SU-DHL-6 (cell line): ENCODE data around the gene SLC48A1.

ENCODE experiments used
- H2AFZ ChIP-seq: fragments of 200-600 bp; sonication (generic); 2 replicates; pipeline ENCODE4 v1.6.1; 2014; ENCODE audit warnings: low read depth, mild to moderate bottlenecking, moderate library complexity, mixed read lengths, antibody characterized with exemption, low read length; ENCODE audit not compliant: severe bottlenecking
- H3F3A ChIP-seq: fragments of 200-600 bp; shearing (Covaris generic); 2 replicates; pipeline ENCODE4 v1.6.0; 2016; ENCODE audit warnings: antibody characterized with exemption, mild to moderate bottlenecking; ENCODE audit not compliant: insufficient read depth
- H3K27ac ChIP-seq: fragments of 200-600 bp; sonication (generic); 2 replicates; pipeline ENCODE4 v1.5.1; 2016; ENCODE audit warnings: low read depth, mild to moderate bottlenecking, low read length, moderate library complexity, mixed read lengths
- H3K27me3 ChIP-seq: fragments of 200-600 bp; sonication (generic), shearing (Covaris generic); 2 replicates; pipeline ENCODE4 v1.6.0; 2014; ENCODE audit warnings: mild to moderate bottlenecking, low read length
- H3K36me3 ChIP-seq: fragments of 200-600 bp; sonication (generic); 2 replicates; pipeline ENCODE4 v1.6.1; 2014; ENCODE audit warnings: mild to moderate bottlenecking, low read length, mixed read lengths
- H3K4me2 ChIP-seq: fragments of 300-600, 200-600 bp; shearing (Covaris generic), sonication (generic); 2 replicates; pipeline ENCODE4 v1.6.0; 2014; ENCODE audit warnings: low read length, low read depth, mild to moderate bottlenecking; ENCODE audit not compliant: poor library complexity, severe bottlenecking
- H3K4me3 ChIP-seq: fragments of 200-600 bp; sonication (generic); 2 replicates; pipeline ENCODE4 v1.5.1; 2014; ENCODE audit warnings: antibody characterized with exemption, low read length, mild to moderate bottlenecking, mixed read lengths; ENCODE audit not compliant: insufficient read depth, poor library complexity, severe bottlenecking
- H3K79me2 ChIP-seq: fragments of 200-600 bp; sonication (generic); 2 replicates; pipeline ENCODE4 v1.6.1; 2014; ENCODE audit warnings: mild to moderate bottlenecking, low read length, moderate library complexity; ENCODE audit not compliant: insufficient read depth
- H3K9ac ChIP-seq: fragments of 200-600 bp; sonication (generic); 2 replicates; pipeline ENCODE4 v1.7.0; 2014; ENCODE audit warnings: mild to moderate bottlenecking, low read length
- H3K9me2 ChIP-seq: fragments of 200-600 bp; sonication (generic); replicated peaks from 2 replicates; pipeline ENCODE4 v1.6.1; 2014; ENCODE audit warnings: low read length; ENCODE audit not compliant: insufficient read depth
- H3K9me3 ChIP-seq: fragments of 200-600 bp; sonication (generic); 2 replicates; pipeline ENCODE4 v1.6.1; 2014; ENCODE audit warnings: low read length, mixed read lengths; ENCODE audit not compliant: insufficient read depth
- H4K20me1 ChIP-seq: fragments of 200-600 bp; sonication (generic); 2 replicates; pipeline ENCODE4 v1.6.1; 2014; ENCODE audit warnings: low read depth, mild to moderate bottlenecking, antibody characterized with exemption, low read length, moderate library complexity, mixed read lengths
- CTCF ChIP-seq: fragments of 200-600 bp; sonication (generic); IDR thresholded peaks from one replicate; pipeline ENCODE4 v1.5.1; 2017; ENCODE audit warnings: antibody characterized with exemption, mild to moderate bottlenecking, low read length, moderate library complexity; ENCODE audit not compliant: insufficient read depth, poor library complexity, severe bottlenecking
- EZH2phosphoT487 ChIP-seq: fragments of 200-600 bp; sonication (generic), shearing (Covaris generic); conservative IDR thresholded peaks from 2 replicates; pipeline ENCODE4 v1.6.1; 2018; ENCODE audit warnings: mild to moderate bottlenecking, antibody characterized with exemption, low read length, moderate library complexity, mixed read lengths

Gene SLC48A1

GRCh38 chr12:47750229-47750798, 22.7 kb upstream of the SLC48A1 start:
- H3K9me2 ChIP-seq = no peaks in the 10 kb centered on the region
- no peaks in the 10 kb centered on the region for H4K20me1 ChIP-seq
- no peak overlapping the region for H2AFZ ChIP-seq
- H3K36me3 ChIP-seq = no peaks in the 10 kb centered on the region
- H3K9ac ChIP-seq = no peak overlapping the region
- H3K79me2 ChIP-seq = no peaks in the 10 kb centered on the region
- no peak for TF ChIP-seq EZH2phosphoT487
- TF ChIP-seq CTCF = no peak
- H3K4me3 ChIP-seq = no peak overlapping the region
- no peaks in the 10 kb centered on the region for H3F3A ChIP-seq
- H3K4me2 ChIP-seq = no peak overlapping the region
- no peaks in the 10 kb centered on the region for H3K9me3 ChIP-seq
- no peaks in the 10 kb centered on the region for H3K27me3 ChIP-seq
- no peak overlapping the region for H3K27ac ChIP-seq

- H3K36me3 ChIP-seq = no peaks in the 10 kb centered on the region
- no peak overlapping the region for H3K4me3 ChIP-seq
- no peak overlapping the region for H3K9ac ChIP-seq
- no peaks in the 10 kb centered on the region for H4K20me1 ChIP-seq
- no peaks in the 10 kb centered on the region for H3K27me3 ChIP-seq
- no peaks in the 10 kb centered on the region for H3K79me2 ChIP-seq
- no peaks in the 10 kb centered on the region for H3F3A ChIP-seq
- TF ChIP-seq EZH2phosphoT487 = no peak
- TF ChIP-seq CTCF = no peak
- no peaks in the 10 kb centered on the region for H3K9me2 ChIP-seq
- no peak overlapping the region for H2AFZ ChIP-seq
- no peak overlapping the region for H3K27ac ChIP-seq
- no peak overlapping the region for H3K4me2 ChIP-seq
- no peaks in the 10 kb centered on the region for H3K9me3 ChIP-seq
Measured at GRCh38 chr12:47750916-47751470, 22.0 kb upstream of the SLC48A1 start.

GRCh38 chr12:47751561-47751960, 21.5 kb upstream of the SLC48A1 start:
- H3K9me2 ChIP-seq = no peaks in the 10 kb centered on the region
- H3K36me3 ChIP-seq = no peaks in the 10 kb centered on the region
- no peak overlapping the region for H3K27ac ChIP-seq
- no peaks in the 10 kb centered on the region for H3F3A ChIP-seq
- H3K9ac ChIP-seq = no peak overlapping the region
- H3K79me2 ChIP-seq = no peaks in the 10 kb centered on the region
- no peak overlapping the region for H3K4me2 ChIP-seq
- H3K9me3 ChIP-seq = no peaks in the 10 kb centered on the region
- no peaks in the 10 kb centered on the region for H3K27me3 ChIP-seq
- no peaks in the 10 kb centered on the region for H4K20me1 ChIP-seq
- no peak overlapping the region for H2AFZ ChIP-seq
- TF ChIP-seq CTCF (no peak), EZH2phosphoT487 (no peak)
- no peak overlapping the region for H3K4me3 ChIP-seq
